Fibroblast of skin of right biceps (primary cell): ENCODE data around the gene CHN2.

Experiments used
- DNase-seq: peaks from one replicate; pipeline ENCODE4 v3.0.0-alpha.2; 2013

Gene CHN2

GRCh38 chr7:29445736-29446135 is 251.2 kb downstream of the CHN2 start:
- DNase-seq: no peak

DNA sequence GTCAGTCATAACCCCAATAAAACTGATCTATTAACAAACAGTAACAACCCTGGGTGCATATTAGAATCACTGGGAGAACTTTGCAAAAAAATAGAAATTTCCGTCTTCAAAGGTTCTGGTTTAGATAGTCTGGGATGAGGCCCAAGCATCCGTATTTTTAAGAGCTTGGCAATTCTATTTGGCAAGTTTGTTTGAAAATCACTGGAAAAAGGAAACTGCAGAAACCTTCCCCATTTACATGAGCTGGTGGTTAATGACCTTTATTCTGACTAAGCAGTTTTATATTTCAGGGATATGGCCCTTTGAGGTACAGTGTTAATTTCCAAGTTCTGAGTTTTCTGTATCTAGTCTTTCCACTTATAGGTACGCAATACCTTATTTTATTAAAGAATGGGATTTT is 253.3 kb downstream of the CHN2 start:
- no peak for DNase-seq

- no peak for DNase-seq
Observed at GRCh38 chr7:29449569-29450260, 255.1 kb downstream of the CHN2 start.

DNA sequence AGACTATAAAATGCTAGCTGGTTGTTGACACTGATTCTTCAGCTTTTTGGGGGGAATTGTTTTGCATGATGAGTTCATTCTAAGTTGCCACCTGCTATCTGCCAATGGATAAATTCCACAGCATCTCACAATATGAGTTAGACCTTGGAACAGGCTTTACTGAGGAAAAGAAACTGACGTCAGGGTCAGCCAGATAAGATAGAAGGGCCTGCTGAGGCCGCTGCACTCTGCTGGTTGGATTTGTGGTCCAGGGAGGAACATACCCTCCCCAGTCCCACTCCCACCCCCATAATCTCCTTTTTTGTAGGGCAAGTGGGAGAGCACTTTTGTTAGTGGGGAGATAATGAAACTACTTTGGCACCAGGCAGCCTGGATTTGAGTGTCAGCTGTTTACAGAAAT is 258.4 kb downstream of the CHN2 start:
- no peak for DNase-seq

GRCh38 chr7:29454464-29454863 is 259.9 kb downstream of the CHN2 start:
- no peak for DNase-seq

GRCh38 chr7:29454899-29455451 is 260.4 kb downstream of the CHN2 start:
- DNase-seq: no peak

GRCh38 chr7:29457141-29457561 is 262.6 kb downstream of the CHN2 start:
- peak; percentile 30 for DNase-seq

DNA sequence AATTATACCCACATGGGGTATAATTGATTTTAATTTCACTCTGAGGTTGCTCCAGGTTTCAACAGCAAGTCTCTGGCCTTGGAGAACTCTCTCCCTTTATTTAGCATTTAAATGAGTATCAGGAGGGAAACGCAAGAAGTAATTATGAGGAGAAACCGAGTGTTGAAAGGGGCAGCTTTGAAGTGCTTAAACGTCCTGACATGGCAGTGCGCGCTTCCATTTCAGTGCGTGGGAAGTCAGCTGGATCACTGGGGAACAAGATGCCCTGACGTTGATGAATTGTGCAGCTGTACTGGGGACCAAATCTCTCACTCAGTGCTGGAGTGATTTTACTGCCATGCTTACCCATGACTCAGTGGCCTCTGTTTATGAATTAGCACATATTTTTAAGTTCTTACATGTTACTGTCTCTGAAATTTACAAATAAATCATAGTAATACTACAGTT is 263.0 kb downstream of the CHN2 start:
- DNase-seq: peak; percentile 60

DNA sequence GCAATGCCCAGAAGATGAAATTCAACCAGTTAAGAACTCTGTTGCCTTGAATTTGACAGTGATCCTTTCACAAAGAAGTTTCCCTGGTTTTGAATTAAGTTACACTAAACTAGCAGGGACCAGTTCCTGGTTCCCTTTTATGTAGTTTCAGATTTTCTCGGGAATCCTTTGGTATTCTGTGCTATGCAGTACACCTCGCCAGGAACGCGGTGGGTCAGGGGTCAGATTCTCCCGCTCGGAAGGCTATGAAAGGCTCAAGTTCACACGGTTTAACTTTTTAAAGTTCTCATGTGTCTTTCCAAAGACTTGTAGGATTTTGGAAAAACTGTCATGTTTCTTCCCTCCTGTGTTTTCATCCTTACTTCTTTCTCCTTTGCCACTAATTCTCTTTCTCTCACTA is 264.4 kb downstream of the CHN2 start:
- no peak for DNase-seq

DNA sequence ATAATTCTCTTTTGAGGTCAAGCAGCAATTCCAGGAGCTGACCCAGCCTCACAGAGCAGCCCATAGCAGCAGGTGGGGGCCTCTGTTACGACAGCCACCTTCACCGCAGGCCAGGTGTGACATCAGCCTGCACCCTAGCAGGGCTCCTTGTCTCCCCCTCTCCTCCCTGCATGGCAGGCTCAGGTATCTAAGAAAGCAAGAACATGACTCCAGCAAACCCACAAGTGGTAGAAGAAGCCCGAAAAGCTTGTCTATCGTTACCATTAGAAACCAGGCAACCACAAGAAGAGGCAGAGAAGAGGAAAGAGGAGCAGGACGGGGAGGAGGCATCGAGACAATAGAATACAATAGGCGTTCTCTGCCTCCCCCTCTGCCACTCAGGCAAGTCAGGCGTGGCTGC is 265.0 kb downstream of the CHN2 start:
- no peak for DNase-seq

DNA sequence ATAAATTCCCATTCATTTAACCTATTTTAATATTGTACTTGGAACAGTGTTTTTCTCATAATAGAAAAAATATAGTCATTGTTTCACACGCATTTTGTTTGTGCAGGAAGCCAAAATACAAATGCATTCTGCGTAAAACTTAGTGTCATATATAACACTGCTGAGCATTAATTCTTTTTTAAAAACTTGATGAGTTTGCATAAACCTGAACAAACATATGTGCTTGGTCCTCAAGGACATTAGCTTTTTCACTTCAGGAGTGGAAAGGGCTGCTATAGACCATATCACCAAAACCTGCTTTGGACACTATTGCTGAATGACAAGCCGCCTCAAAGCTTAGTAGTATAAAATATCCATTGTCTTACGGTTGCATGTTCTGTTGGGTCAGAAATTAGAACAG is 267.4 kb downstream of the CHN2 start:
- no peak for DNase-seq

DNA sequence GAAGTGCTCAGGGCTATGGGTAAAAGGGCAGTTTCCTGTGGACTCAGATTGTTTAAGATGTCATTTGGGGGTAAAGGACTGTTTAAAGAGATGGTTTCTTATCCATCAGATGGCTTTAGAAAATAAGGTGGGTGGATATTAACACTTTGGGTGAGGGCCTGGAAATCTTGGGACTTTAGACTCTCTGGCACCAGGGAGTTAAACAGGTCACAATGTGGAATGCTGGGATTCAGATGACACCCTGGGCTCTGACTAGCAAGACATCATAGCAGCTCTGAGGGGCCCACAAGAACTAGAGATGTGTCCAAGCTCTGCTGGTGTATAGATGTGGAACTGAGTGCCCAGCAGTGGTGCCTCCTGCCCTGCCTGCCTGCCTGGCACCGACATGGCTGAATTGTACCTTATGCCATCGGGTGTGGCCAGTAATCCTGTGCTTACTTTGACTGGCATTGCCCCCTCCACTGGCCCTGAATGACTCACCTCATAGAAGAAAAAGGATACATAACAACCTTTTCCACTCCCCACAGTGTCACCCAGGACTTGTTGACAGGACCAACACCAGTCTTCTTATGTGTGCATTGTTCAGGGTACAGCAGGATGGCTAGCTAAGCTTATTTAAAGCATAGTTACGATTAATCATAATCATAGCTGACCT is 269.1 kb downstream of the CHN2 start:
- no peak for DNase-seq

DNA sequence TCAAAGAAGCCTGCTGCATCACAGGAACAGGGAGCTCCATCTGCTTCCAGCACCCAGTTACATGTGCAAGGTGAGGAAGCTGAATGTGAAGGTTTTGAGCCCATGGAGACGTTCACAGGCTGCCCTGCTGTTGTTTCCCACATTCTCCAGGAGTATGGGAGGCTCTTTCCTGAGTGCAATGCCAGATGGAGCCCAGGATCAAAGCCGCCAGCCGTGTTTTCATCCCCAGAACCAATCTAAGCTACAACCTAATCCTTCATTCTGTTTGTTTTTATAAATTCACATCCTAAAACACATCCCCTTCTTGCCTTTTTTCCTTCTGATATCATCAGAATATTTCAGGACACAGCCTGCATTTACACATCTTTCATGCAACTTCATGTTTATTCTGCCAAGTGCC is 270.2 kb downstream of the CHN2 start:
- DNase-seq: no peak

DNA sequence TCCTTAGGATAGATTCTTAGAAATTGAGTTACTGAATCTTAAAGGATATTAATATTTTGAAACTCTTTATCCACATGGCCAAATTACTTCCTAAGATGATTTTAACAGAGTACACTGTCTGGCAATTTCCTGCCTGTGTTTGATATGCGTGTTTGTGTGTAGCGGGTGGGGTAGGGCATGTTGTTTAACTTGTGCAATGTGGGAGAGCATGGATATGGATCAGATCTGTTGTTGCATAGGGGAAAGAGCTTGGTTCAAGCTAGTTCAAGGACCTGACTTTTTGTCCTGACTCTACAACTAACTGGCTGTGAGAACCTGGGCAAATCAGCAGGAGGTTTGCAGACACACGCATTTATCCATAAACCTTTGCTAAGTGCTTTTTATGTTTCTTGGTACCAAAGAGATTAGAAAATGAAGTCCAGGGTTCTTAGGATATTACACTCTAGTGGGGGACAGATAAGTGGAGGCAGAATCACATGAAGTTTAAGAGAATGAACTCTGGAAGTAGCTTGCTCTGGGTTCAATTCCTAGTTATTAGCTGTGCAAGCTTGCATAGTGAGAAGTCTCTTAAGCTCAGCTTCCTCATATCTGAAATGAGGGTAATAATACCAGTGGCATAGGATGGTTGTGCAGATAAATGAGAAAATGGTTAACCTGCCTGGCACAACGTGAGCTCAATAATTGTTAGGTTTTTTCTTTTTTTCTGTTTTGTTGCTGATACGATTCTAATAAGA is 272.8 kb downstream of the CHN2 start:
- DNase-seq: no peak

GRCh38 chr7:29468196-29468595 is 273.6 kb downstream of the CHN2 start:
- no peak for DNase-seq

GRCh38 chr7:29469281-29469680 is 274.7 kb downstream of the CHN2 start:
- DNase-seq: no peak

- DNase-seq: no peak
Observed at GRCh38 chr7:29469976-29470557, 275.5 kb downstream of the CHN2 start.

DNA sequence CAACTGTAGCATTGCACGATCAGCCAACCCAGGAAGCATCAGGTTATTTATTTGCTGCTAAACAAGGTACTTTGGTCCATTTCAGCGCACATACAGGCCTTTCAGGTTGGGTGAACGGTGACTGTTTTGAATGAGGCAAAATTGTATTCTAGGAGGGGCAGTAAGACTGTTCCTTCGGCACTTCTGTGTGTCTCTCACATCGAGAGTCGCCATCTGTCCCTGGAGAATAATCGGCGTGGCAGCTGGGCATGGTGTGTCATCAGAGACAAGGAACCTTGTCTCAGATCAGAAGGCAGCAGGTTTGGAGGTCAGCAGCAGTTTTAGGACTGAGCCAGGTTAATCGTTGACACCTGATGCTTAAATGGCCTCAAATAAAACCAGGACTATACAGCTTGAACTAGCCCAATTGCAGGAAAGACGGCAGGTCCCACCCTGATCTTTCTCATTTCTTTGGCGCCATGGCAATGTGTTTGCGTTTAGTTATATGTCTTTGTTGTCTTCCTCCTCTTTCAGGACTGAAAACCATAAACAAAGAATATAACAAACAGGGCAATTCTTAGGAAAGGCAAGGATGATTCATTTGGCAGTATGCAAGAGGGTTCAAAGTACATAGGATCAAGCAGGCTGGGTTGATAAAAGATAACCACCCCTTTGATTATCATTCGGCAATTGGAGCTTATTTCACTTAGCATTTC is 277.0 kb downstream of the CHN2 start:
- no peak for DNase-seq

GRCh38 chr7:29476916-29477315 is 282.3 kb downstream of the CHN2 start:
- DNase-seq: no peak

DNA sequence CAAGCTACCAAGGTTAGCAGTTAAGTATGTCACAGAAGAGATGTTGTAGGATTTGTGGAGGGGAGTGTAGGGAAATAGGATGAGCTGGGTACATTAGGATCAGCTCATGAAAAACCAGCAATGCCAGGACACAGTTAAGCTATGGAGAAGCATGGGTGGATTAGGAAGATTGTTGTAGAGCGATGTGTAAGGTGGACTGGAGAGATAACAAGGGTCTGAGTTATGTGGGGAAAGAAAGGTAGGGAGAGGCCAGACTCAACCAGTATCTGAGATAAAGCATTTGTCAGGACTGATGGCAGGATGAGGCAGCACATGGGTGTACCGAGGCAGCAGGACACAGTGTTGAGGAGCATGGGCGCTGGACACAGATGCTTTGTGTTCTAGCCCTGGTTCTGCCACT is 283.7 kb downstream of the CHN2 start:
- no peak for DNase-seq

DNA sequence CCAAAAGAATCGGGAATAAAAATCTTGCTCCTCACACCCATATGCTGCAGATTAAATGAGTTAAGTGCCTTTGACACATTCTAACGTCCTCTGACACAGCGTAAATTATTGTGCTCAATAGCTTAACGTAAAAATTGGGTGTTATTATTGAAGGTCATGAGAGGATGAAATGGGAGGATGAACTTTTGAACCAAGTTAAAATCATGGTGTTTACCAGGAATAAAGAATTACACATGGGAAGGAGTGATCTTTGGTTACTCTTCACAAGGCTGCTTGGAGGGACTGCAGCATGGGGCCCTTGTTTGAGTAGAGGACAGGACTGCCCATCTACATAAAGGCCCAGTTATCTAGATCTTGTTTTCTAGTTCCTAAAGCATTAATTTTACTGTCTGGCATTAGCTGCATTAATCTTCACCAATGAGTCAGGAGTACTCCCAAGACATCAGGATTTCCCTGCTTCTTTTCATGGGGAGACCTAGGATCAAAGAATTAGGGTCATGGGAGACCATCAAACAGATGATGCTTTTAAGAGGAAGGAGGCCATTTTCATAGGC is 284.2 kb downstream of the CHN2 start:
- no peak for DNase-seq
